HG02840 (cell line): Measurements from ENCODE around the gene RBM18.

ENCODE experiments used
- ATAC-seq: cut with Tn5 transposase; IDR thresholded peaks from one replicate; pipeline ENCODE4 v1.9.1; 2021; ENCODE audit warnings: mild to moderate bottlenecking, moderate library complexity, moderate number of reproducible peaks; ENCODE audit not compliant: unreplicated experiment, low FRiP score

Gene RBM18

DNA sequence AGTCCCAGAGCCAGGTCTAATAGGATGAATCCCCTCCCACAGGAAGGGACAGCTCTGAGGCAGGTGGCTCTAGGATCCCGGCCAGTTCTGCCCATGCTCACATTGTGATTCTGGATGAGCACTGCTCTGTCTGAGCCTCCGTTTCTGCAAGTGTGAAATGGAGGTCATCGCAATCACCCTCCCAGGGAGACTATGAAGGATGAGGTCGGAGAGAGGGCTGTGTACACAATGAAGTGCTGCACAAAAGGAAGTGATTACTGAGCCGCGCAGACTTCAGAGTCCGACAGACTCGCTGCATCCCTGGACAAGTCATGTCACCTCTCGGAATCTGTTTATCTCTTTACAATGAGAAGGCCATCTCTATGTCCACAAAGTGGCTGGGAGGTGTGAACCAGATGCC lies 57.5 kb downstream of the RBM18 start:
- ATAC-seq: no peak

DNA sequence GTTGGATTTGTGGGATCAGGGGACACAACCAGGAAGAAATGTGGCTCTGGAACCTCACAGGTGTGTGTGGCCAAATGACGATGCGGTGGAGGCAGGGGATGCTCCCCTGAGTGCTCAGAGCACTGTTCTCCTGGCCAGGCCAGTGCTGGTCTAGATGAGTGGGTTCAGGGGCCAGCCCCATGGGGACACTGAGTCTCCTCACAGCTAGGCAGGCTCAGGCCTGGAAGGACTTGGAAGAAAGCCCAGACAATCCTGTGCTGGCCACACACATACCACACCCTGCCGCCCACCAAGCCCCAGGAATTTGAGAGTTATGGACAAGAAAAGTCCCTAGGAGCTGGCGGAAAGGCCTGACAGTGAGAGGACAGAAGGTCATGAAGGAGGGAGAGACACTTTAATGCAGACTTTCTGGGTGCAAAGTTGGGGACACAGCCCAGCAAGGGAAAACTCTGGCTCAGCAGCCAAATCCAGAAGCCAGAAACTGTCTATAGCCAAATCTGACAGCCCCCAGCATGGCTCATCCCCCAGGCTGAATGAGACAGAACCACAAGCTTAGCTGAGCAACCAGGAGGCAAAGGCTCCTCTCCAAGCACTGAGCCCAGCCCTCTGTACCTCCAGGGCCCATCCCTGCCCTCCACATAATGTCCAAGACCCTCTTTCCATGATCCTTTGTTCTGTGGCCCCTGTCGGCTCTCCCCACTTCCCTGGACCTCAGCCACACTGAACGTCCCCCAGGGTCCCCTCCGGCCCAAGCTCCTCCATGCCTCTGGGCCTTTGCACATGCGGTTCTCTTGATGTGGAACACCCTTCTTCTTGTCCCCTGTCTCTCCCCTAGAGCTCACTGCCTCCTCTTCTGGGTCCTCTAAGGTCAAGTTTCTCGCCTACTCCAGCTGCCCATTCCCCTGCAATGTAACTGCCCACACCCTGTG lies 58.3 kb downstream of the RBM18 start:
- ATAC-seq: no peak

DNA sequence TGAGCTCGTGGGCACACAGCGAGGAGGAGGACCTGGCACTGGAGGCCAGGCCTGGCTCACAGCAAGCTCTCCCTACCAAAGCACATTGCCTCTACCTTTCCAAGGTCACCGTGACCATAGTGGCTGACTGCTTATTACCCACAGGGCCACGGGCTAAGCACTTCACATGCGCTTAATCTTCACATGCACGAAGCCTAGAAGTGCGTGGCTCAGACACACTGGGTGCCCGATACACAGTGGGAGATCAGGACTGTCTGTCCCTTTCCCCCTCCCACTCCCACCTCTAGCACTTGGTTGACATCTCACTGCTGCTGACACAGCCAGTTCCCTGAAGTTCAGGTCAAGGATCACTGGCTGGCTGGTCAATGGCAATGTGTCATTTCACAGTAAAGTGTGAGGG lies 59.5 kb downstream of the RBM18 start:
- no peak for ATAC-seq

DNA sequence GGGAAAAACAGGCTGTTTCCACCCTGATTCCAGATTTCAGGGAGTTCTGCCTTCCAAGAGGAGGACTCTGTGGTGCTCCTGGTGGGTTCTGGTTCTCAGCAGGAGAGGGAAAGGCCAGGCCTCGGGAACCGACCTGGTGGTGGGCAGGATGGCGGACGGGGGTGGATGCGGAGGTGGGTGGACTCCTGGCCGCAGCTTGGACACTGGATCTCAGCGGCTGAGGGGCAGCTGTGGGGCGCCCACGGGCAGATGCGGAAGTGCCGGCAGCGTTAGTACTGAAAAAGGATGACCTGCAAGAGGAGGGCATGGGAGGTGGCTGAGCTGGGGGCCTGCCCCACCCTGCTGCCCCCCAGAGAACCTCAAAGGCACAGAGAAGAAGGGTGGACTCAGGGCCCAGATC lies 60.1 kb downstream of the RBM18 start:
- ATAC-seq: no peak

DNA sequence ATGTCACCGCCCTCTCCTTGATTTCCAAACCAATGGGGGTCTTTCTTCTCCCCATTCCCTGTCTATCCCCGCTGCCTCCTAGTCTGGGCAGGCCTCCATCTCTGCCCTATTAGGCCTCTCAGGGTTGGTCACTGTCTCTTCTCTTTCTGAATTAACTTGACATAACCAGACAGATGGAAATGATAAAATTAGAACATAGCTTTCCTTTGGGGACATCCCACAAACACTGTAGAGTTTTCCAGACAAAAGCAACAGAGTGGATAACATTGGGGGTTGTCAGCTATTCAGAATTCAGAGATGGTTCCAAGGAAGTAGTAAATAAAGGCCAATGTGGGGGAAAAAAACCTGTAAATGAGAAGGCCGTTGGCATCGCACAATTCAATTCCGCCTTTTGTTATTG lies 60.6 kb downstream of the RBM18 start:
- ATAC-seq: no peak

DNA sequence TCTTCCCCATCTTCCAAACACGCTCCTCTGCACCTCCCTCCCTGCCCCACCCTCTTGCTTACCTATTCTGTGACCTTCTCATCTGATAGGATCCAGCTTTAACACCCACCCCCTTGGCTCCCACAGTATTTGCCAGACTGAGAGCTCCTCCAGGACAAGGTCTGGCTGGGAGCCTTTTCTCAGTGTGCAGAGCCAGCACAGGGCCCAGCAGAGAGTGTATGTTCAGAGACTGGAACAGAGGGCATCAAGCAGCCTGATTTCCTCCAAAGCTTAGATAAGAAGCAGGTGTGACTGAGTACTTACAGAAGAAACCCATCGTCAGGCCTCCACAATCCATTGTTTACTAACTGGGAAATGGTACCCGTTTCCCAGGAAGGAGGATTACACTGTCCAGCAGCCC lies 62.5 kb downstream of the RBM18 start:
- no peak for ATAC-seq

DNA sequence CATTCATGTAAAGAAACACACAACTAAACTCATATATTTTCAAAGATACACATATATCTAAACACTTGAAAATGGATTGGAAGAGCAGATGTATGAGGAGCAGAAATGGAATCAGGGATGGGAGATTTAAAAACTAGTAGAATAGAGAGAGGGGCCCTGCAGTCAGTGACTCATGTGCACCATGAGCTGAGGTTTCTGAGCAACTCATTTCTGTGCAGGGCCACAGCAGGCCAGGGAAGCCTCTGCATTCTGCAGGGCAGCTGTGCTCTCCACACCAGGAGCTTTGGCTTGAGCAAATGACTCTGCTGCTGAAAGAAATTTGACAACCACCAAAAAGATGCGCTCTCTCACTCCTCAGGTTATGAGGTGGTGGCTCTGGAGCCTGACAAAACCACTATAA lies 63.0 kb downstream of the RBM18 start:
- no peak for ATAC-seq

DNA sequence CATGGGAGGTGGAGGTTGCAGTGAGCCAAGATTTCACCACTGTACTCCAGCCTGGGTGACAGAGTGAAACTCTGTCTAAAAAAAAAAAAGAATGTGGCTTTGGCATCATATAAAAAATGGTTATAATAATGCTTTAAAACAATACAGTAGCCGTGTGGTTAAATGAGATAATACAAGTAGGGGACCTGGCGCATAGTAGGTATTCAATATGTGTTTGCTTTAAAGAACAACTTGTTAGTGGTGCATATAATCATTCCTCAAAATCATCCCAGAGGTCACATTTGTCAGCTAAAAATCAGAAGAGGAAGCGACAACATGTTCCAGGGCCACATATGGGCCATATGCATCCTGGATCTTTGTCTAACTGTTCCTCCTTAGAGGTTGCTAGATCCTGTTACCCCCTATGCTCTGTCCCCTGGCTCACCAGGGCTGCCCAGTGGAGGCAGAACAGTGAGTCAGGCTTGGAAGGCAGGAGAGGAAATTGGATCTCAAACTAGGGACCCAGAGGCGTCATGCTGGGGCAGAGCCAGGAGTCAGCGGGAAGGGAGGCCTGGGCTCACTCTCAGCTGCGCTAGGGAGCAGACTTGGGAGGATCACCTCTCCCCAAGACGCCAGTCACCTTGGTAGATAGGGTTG lies 63.6 kb downstream of the RBM18 start:
- no peak for ATAC-seq

DNA sequence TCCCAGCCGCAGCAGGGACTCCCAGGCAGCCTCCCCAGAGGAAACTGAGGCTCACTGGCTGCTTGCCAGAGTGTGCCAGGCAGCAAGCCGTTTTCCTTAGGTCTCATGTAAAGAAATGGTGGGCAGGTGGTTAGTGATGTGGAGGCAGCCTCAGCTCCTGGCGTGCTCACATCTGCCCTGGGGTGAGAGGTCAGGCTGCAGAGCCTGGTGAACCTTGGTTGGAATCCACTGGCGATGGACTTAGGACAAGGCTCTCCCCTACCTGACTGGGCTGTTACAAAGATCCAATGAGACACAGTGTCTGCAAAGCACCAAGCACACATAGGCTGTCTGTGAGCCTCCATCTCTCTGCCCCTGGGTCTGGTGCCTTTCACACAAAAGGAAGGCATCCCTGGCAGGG lies 66.8 kb downstream of the RBM18 start:
- no peak for ATAC-seq

DNA sequence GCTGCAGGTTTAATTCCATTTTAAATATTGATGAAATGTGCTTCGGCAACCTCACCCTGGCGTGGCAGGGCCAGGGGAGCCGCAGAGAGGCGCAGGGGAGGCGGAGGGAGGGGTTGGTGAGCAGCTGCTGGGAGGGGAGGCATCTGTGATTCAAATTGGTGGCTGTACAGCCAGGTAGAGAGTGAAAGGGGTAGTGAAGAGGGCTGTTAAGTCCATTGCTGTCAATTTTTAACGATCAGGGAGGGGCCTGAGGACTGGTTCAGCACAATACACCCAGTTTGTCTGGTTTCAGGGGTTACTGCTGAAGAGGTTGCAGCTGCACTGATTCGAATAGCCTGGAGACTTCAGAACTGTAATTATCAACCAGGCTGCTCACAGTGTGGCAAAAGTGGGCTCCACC lies 67.2 kb downstream of the RBM18 start:
- no peak for ATAC-seq

DNA sequence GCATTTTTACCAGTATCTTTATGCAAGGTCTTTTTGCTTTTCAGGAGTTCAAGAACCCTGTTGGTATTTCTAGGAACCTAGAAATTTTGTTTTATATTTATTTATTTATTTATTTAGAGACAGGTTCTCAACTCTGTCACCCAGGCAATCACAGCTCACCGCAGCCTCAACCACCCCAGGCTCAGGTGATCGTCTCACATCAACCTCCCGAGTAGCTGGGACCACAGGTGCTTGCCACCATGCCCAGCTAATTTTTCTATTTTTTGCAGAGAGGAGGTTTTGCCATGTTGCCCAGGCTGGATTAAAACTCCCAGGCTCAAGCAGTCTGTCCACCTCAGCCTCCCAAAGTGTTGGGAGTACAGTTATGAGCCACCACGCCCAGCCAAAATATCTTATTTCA lies 68.8 kb downstream of the RBM18 start:
- no peak for ATAC-seq

DNA sequence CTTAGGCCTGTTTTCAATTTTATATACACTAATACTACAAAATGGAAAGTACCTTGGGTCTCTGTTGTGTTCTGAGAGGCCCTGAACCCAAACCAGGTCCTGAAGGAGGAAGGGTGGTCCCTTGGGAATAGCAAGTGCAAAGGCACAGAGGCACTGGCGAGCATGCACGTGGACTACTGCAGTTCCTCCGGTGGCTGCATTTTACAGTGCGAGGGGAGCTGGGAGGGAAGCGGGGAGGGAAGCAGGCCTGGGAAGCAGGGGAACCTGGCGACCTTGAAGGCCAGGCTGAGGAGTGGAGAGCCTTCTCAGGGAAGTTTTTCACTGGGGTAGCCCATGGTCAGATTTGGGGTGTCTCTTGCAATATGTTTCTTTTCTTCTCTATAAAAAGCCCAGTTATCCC lies 71.0 kb downstream of the RBM18 start:
- no peak for ATAC-seq

DNA sequence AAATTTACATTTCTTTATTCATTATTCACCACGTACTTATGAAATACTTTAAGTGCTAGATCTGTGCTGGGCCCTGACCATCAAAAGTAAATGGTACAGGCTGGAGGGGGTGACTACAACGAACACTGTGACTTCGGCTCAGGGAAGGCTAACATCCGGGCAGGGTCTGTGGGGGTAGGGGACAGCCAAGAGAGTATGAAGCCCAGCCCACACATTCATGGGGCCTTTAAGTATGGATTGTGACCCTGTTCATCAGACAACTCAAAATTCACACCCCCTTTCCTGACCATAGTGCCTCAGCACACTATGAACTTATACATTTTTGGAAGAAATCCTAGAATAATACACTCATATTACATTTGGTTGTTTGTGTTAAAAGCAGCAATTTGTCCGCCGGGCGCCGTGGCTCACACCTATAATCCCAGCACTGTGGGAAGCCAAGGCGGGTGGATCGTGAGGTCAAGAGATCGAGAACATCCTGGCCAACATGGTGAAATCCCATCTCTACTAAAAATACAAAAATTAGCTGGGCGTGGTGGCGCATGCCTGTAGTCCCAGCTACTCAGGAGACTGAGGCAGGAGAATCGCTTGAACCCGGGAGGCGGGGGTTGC lies 71.6 kb downstream of the RBM18 start:
- ATAC-seq: no peak

DNA sequence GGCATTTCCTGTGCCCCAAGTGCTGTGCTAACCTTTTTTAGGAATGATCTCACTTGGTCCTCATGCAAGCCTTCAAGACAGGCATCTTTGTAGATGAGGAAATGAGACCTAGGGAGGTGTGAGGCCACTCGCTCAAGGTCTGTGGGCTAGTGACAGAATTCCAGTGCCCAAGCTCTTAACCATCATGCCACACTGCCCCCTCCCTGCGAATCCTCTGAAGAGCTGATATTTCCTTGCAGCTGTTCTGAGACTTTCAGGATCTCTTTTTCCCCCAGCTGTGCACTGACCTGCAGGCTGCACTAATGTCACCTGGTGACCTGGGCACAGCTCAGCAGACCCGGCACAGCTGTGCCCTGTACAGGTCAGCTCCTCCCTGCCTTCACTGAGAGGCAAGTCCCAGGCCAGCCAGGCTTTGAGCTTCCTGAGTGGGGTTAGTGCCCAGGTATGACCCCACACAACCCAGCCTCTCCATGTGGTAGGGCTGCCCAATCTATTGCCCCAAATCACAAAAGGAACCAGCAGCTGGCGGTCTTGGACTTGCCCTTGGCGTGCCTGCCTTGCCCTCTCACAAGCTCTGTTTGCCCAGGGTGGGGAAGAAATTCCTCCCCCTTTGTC lies 72.3 kb downstream of the RBM18 start:
- no peak for ATAC-seq

DNA sequence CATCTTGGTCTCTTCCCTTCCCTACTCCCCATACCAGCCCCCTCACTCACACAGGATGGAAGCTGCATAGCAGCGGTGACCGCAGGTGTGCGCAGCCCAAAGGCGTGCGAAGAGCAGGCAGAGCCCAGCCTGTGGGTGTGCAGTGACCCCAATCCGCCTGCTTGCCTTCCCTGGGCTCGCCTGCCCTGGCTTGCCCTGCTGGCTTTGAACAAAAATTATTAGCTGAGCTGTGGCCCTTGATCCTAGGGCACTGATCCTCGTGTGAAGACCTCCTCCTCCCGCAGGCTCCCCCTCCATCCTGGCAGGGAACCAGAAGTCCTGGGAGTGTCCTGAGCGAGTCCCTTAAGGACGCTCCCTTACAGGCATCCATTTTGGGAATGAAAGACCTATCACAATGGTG lies 73.1 kb downstream of the RBM18 start:
- ATAC-seq: no peak

DNA sequence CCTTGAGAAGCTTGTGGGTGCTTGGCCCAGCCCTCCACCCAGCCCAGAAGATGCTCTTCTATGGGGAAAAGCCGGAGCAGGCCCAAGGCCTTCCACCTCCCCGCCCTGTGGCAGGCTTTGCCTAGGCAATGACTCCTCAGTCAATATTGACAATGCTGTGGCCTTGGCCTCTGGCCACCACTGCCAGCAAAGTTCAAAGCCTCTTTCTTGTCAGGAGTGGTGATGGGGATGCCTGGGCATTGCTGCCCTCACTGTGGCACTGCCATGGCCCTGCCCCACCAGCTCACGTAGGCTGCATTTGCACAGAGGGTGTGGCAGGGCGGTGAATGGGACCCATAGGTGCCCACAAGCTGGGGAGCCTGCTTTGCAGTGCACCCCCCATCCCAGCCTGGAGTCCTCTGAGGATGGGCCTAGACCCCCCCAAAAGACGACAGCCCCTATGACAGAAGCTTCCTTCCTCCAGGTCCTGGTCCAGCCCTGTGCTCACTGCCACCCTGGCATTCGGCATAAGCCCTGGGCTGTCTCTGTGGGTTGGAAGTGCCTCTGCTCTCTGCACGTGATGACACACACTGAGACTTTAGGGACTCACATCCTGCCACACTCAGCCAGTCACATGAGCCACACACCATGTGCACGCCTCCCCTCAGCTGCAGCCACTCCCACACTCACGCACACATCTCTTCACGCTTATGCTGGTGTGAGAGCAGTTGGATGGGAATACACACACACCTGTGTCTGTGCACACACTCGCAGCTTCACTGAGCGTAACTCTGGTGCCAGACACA lies 73.9 kb downstream of the RBM18 start:
- no peak for ATAC-seq

DNA sequence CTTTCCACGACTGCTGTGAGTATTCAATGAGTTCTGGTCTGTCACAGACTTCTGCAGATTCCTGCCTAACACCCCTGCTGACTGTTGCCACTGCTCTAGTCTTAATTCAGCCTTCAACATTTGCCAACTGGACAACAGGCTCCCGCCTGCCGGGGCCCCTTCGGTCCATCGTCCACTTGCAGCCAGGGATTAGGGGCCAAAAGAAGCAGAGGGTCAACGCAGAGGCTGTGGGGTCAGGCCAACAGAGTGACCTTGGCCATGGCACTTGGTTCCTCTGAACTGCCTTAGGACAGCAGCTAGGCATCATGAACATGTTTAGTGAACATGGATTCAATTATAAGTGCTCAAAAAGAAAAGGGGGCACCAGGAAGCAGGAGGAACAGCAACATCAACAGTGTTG lies 76.3 kb downstream of the RBM18 start:
- no peak for ATAC-seq
